Epithelial cell of esophagus (primary cell): ENCODE measurements around the gene FBXL15.

Experiments used
- DNase-seq: peaks from one replicate; pipeline ENCODE4 v3.0.0; 2010; ENCODE audit warnings: low read depth
- H3K4me3 ChIP-seq: 2 replicates; pipeline ENCODE4 v1.5.1; 2011; ENCODE audit warnings: mild to moderate bottlenecking, low read length, control low read depth
- CTCF ChIP-seq: IDR thresholded peaks from 2 replicates; pipeline ENCODE4 v1.5.1; 2011; ENCODE audit warnings: low read depth, mild to moderate bottlenecking, low read length, control low read depth, inconsistent platforms; ENCODE audit not compliant: insufficient read depth; ENCODE audit errors: missing control alignments

Gene FBXL15

GRCh38 chr10:102402512-102402896, 18.1 kb upstream of the FBXL15 start:
- no peak for DNase-seq
- no peak overlapping the region for H3K4me3 ChIP-seq
- no peak for TF ChIP-seq CTCF

- no peak for DNase-seq
- H3K4me3 ChIP-seq: no peak overlapping the region
- TF ChIP-seq CTCF: no peak
Measured at GRCh38 chr10:102403115-102403514, 17.5 kb upstream of the FBXL15 start.

- H3K4me3 ChIP-seq: no peak overlapping the region
- DNase-seq: no peak
- TF ChIP-seq CTCF: no peak
Measured at GRCh38 chr10:102404361-102405107, 16.1 kb upstream of the FBXL15 start.

GRCh38 chr10:102405108-102405571, 15.5 kb upstream of the FBXL15 start:
- no peak for DNase-seq
- H3K4me3 ChIP-seq: no peak overlapping the region
- TF ChIP-seq CTCF: no peak

GRCh38 chr10:102405632-102406031, 15.0 kb upstream of the FBXL15 start:
- TF ChIP-seq CTCF: no peak
- H3K4me3 ChIP-seq: no peak overlapping the region
- no peak for DNase-seq

- no peak for TF ChIP-seq CTCF
- no peak overlapping the region for H3K4me3 ChIP-seq
- no peak for DNase-seq
Measured at GRCh38 chr10:102406815-102407214, 13.8 kb upstream of the FBXL15 start.

DNA sequence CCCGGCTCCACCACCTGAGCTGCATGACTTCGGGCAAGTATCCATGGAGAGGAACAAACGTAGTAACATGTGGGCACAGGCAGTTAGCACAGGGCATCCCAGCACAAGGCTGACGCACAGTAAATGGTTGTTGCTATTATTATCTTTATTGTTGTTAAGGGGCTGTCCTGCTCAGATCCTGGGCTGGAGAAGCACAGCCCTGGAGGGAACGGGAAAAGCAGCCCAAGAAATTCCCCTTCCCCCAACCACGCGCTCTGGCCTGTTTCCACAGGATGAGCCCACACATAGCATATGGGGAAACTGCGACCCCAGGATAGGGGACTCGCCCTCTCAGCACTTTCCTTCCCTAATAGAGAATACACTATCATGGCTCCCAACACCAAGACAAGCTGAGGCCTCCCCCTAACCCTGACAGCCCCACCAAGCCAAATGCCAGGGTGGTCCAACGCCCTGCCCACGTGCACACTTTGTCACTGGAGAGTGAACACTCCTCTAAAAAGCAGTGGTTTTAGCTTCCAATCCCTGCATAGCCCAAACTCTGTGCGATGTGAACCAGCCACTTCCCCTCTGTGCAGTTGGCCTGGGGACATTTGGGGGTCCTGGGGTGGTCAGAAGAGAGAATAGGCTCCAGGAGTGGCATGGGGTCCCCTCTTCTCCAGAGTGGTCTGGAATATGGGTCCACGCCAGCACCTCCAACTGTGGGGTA, 13.1 kb upstream of the FBXL15 start:
- no peak for TF ChIP-seq CTCF
- no peak for DNase-seq
- no peak overlapping the region for H3K4me3 ChIP-seq
